ENCODE results near the gene NTRK2.

GRCh38 chr9:84772511-84772910, 103.0 kb downstream of the NTRK2 start:
- TF ChIP-seq EP300 (IDR thresholded peaks at IDR 0.05; ENCODE audit: borderline replicate concordance) (no peak), TAF1 (IDR thresholded peaks at IDR 0.05; ENCODE audit: low read depth) (no peak), TEAD4 (IDR thresholded peaks at IDR 0.05) (no peak), MAX (IDR thresholded peaks at IDR 0.05) (no peak)

Measured in Ishikawa (cell line).